Middle frontal gyrus (tissue), 1 donor: ENCODE measurements around the gene DBN1.

Experiments
- DNase-seq: peaks from one replicate; pipeline ENCODE4 v3.0.0-alpha.2; 2015; ENCODE audit warnings: low spot score; ENCODE audit errors: extremely low spot score

DBN1 gene

GRCh38 chr5:177473443-177474001 is at the start of gene DBN1:
Gene DBN1 (minus strand): TSS chr5:177473634. CDS start chr5:177473521, 113 bp downstream.
- DNase-seq, result no peak

DNA sequence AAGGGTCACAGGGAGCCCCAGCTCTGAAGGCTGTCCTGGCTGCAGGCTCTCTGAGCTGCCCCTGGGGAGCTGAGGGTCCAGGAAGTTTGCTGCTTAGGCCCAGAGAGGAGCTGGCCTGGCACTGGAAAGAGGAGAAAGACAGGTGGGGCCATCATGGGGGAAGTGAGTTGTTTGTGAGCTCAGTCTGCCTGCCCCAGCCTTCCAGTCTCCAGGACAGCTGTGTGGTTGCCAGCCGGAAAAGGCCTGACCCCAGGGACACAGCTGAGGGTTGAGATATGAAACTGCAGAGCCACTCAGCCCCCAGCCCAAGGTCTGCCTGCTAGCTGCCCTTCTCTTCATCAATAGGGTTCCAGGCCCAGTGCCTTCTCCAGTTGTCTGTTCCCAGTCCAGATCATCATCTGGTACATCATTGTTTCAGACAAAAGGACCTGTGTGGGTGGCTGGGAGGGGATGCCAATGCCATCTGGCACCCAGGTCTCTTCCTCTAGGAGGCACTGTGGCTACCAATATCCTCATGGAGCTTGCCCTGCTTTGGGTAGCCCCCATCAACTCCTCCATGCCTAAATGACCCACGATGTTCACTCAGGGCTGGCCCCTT is 47.6 kb upstream of the DBN1 start:
- DNase-seq, result no peak

- no peak for DNase-seq
These were observed 46.8 kb upstream of the DBN1 start for GRCh38 chr5:177520271-177520670.

DNA sequence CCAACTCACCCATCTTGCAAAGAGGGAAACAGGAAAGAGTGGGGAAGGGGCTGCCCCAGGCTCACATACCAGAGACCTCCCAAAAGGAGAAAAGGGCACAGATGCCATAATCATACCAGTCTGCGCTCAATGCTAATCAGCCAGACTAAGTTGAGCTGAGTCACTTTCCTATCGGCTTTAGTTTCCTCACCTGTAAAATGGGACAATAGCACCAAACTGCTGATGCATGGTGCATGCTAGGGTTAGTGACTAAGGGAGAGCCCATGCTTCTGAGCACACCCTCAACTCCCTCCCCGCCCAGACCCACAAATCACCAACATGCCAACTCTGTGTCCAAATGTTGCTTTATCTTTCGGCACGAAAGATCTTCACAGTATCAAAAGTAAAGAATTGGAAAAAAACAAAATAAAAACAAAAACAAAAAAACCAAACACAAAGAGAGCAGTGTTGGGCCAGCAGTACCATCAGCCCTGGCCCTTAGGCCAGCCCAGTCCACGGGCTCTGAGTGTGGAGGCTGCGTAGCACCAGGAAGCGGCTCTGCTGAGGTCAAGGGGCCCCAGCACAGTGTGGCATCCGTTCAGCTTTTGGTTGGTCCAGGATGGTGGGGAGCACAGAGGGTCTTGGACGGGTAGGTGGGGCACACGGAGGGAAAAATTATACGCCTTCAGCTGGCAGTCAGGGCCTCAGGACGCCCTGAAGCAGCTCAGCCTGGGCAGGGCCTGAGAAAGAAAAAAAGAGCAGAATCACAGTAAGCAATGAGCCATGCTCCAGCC is 46.2 kb upstream of the DBN1 start:
- no peak for DNase-seq

DNA sequence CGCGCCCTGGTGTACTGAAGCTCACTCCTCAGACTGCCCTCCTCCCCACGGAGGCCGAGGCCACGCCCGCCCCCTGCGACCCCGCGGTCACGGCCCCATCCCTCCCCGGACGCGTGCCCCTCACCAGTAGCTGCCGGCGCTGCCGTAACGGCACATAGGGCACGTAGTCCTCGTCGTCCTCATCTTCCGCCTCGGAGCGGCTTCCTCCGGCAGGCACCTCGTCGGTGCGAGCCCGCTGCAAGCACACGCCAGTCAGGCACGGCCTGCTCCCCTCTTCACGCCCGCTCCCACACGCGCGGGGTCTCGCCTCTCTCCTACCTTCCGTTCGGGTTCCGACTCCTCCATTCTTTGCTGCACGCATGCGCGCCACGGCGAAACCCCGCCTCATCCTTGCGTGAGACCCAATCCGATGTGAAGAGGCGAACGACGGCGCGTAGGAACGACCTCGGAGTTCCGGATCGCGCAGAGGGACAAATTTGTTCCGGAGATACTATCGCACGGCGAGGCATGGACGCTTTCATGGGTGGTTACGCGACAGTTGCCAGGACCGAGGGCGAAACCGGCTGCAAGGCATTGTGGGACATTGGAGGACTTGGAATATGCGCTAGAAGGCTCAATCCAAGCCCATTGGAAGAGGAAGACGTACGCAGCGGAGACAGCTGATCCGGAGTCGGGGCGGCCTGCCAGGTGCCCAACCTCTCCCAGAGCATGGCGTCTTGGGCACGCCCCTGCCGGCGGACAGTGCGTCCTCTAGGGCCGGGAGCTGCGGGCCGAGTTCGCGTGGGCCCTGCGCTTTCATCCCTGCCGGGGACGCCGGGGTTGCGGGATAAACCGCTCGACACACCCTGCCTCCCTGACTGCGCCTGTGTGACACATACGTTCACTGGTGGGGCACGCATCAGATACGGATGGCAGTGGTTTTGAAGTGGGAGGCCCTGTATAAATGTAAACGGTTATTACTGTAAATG is 43.5 kb upstream of the DBN1 start, which contains the start of gene DDX41:
Gene DDX41, minus strand, starts transcription at position 361 of the 968 bp plus-strand sequence. Its CDS starts 16 bp downstream, at position 345.
- peak; percentile 98 for DNase-seq

DNA sequence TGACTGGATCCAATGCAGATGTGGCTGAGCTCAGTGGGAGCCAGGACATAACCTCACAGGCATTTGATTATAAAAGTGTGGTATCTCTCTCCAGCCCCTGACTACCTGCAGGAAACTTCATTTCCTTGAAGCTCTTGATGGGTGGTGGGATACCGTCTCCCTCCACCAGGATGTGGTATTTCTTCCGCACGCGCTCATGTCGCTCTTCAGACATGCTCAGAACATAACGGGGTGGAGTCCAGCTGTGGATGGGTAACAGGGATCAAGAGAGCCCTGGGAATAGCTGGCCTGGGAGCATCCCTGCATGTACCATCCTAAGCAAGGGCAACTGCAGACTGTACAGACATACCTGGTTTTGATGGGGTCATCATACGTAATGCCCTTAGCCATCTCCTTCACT is 42.1 kb upstream of the DBN1 start:
- no peak for DNase-seq

DNA sequence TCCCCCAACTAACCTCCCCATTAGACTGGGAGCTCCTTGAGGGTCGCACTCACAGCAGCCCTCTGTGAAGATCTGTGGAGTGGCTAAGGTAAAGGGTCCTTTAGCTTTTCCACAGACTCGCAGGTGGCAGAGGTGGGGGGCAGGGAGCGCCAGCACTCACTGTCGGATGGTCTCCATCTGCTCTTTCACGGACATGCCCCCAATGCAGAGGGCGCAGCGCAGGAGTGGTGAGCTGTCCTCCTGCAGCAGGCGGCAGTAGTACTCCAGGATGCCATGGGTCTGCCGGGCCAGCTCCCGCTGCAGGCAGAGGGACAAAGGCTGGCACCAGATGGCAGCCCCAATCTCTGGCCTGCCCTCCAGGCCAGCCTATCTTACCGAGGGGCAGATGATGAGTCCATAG is 41.1 kb upstream of the DBN1 start:
- DNase-seq, result no peak

GRCh38 chr5:177513500-177513899 is 40.1 kb upstream of the DBN1 start:
- DNase-seq, result no peak

- DNase-seq, result no peak
These were observed 39.4 kb upstream of the DBN1 start for GRCh38 chr5:177512736-177513380.

- DNase-seq, result no peak
These were observed 38.6 kb upstream of the DBN1 start for GRCh38 chr5:177511796-177512675.

DNA sequence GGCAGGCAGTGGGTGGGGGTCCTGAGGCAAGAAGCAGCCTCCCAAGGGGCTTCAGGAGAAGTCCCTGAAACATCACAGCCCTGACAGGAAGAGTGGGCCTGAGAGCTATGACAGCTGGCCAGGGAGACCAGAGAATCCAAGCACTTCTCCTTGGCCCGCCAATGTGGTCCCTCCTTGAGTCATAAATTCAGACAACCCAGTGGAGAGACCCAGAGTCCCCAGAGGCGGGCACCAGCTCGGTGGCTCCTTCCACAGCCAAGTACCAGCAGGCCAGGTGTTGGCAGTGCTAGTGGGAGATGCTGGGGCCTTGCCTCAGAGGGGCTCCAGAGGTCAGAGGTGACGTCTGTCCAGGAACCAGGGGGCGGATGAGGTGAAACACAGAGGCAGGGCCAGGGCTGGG is 37.7 kb upstream of the DBN1 start:
- no peak for DNase-seq

DNA sequence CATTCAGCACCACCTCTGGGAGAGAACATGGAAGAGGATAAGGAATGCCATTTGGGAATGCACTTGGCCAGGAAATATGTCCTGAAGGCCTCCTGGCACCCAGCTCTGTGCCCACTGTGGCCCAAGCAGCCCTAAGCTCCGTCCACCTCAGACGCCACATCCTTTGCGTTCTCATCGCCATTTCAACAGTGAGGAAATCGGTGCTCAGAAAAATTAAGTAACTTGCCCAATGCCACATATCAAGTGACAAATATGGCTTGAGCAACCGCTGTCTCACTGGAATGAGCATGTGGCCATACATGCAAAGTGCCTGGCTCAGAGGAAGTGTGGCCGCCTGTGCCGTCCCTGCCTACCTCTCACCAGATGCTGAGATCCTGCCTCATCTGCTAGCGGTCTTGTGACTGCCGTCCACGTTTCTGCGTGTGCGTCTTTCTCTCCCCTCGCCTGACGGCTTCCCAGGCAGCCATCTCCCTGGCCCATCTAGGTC is 37.2 kb upstream of the DBN1 start:
- DNase-seq, result no peak

- DNase-seq, result no peak
These were observed 36.6 kb upstream of the DBN1 start for GRCh38 chr5:177509991-177510566.

DNA sequence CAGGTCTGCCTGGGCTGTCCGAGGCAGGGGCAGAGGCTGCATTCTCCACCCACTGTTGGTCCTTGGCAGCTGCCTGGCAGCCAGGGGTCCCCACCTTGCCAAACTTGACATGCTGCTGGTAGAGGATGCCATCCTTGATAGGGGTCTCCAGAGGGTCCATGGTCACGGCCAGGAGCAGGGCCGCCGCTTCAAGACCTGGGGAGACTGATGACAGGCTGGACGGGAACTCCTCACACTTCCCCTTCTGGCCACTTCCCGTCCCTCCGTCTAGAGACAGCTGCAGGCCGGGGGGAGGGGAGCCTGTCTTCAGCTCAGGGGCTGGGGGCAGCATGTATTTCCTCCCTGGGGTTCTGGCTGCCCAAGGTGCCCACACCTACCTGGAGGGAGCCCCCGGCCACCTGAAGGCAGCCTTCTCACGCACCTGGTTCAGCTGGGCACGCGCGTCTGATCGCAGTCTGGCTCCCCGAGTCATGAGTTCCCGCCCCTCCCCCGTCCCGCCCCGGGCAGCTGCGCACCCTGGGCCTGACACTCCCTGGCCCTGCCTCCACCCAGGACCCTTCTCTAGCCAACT is 36.0 kb upstream of the DBN1 start, which contains the start of gene DOK3:
Gene DOK3, minus strand, starts transcription at position 446 of the 571 bp plus-strand sequence. Its CDS starts 286 bp downstream, at position 160.
- no peak for DNase-seq

GRCh38 chr5:177508837-177509236 is 35.4 kb upstream of the DBN1 start:
- DNase-seq, result no peak

GRCh38 chr5:177508221-177508611 is 34.8 kb upstream of the DBN1 start:
- no peak for DNase-seq

- DNase-seq, result no peak
These were observed 34.3 kb upstream of the DBN1 start for GRCh38 chr5:177507596-177508220.

DNA sequence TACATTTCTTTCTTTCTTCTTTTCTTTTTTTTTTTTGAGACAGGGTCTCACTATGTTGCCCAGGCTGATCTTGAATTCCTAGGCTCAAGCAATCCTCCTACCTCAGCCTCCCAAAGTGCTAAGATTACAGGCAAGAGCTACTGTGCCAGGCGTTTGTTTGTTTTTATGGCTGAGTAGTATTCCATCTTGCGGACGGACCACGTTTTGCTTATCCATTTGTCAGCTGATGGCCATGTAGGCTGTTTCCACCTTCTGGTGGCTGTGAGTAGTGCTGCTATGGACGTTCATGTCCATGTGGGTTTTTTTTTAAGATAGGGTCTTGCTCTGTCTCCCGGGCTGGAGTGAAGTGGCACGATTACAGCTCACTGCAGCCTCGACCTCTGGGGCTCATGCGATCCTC is 33.7 kb upstream of the DBN1 start:
- DNase-seq, result no peak
